Motor neuron (in vitro differentiated cells): ENCODE results near the gene PROSER2. TPM values are rescaled to one million over a fixed set of nuclear protein-coding genes. Genes with fewer than 3 reads are reported as not detected.

Source experiments
- total RNA-seq, 8 experiments: library from RNA; unstranded; fragments of 300-600 nt; gene quantifications; 2 replicates each; pipeline versions ENCODE4 v1.2.3 to v1.2.4, GENCODE V29; 2022

Gene PROSER2
- total RNA-seq, 8 experiments from 2014 or later, result 0.71 to 5.8 (median 1.1) TPM; not detected in 1

Other genes starting within 250 kb of the PROSER2 start
- gene USP6NL, start 211.7 kb upstream of the PROSER2 start, total RNA-seq, result 10 to 100 TPM in 7 of 8 experiments, 1 to 10 TPM in 1; 6.0 to 22.6 (median 16.1) TPM
- gene ECHDC3, start 81.0 kb upstream of the PROSER2 start, total RNA-seq, result 1 to 10 TPM in 4 of 8 experiments, under 1 TPM in 2, not detected in 2; 0.59 to 1.9 (median 1.7) TPM
- 10 to 100 TPM; 14.9 to 38.0 (median 20.5) TPM for gene UPF2, start 219.5 kb downstream of the PROSER2 start, total RNA-seq
- 10 to 100 TPM in 7 of 8 experiments, 1 to 10 TPM in 1; 3.6 to 26.2 (median 19.1) TPM for gene DHTKD1, start 245.6 kb downstream of the PROSER2 start, total RNA-seq